ENCODE results near the gene CEP295NL.
"Not testable (repeated sequence)": the region's sequence is repeated elsewhere in the genome, so short reads cannot be mapped to it uniquely, and the experiment has no call there.

CEP295NL gene

GRCh38 chr17:78903101-78903779, at the start of gene CEP295NL:
TSS of gene CEP295NL (minus strand) at chr17:78903201. CDS start at chr17:78901828, 1,373 bp downstream.
- no peak for DNase-seq

GRCh38 chr17:78952706-78953105, 49.7 kb upstream of the CEP295NL start:
- DNase-seq, result no peak

GRCh38 chr17:78951967-78952551, 49.1 kb upstream of the CEP295NL start:
- DNase-seq, result no peak

- DNase-seq, result no peak
Measured at GRCh38 chr17:78950870-78951269, 47.9 kb upstream of the CEP295NL start.

- DNase-seq, result no peak
Measured at GRCh38 chr17:78947235-78948149, 44.5 kb upstream of the CEP295NL start.

GRCh38 chr17:78946631-78947030, 43.6 kb upstream of the CEP295NL start:
- DNase-seq, result no peak

- no peak for DNase-seq
Measured at GRCh38 chr17:78946131-78946530, 43.1 kb upstream of the CEP295NL start.

- DNase-seq, result not testable (repeated sequence)
Measured at GRCh38 chr17:78945455-78945854, 42.5 kb upstream of the CEP295NL start.

GRCh38 chr17:78944956-78945355, 42.0 kb upstream of the CEP295NL start:
- DNase-seq, result no peak

- DNase-seq, result no peak
Measured at GRCh38 chr17:78944026-78944425, 41.0 kb upstream of the CEP295NL start.

GRCh38 chr17:78940708-78941107, 37.7 kb upstream of the CEP295NL start:
- no peak for DNase-seq

GRCh38 chr17:78940258-78940657, 37.3 kb upstream of the CEP295NL start:
- no peak for DNase-seq

- no peak for DNase-seq
Measured at GRCh38 chr17:78939615-78940014, 36.6 kb upstream of the CEP295NL start.

GRCh38 chr17:78937561-78937960, 34.6 kb upstream of the CEP295NL start:
- DNase-seq, result no peak

GRCh38 chr17:78935419-78936323, 32.7 kb upstream of the CEP295NL start:
- DNase-seq, result no peak

- DNase-seq, result no peak
Measured at GRCh38 chr17:78934681-78935418, 31.8 kb upstream of the CEP295NL start.

GRCh38 chr17:78933959-78934568, 31.1 kb upstream of the CEP295NL start:
- DNase-seq, result no peak

GRCh38 chr17:78933025-78933958, 30.3 kb upstream of the CEP295NL start:
- DNase-seq, result no peak

GRCh38 chr17:78929908-78930775, 27.1 kb upstream of the CEP295NL start:
- DNase-seq, result no peak

Data from activated naive CD4-positive, alpha-beta T cell treated with anti-CD3 and anti-CD28 coated beads, Interleukin-2, amount 50 U/mL, for 16 hours (primary cell).